HL-60 (cell line): Measurements from ENCODE around the gene HDHD5.

Source experiments
- DNase-seq, 2 experiments: peaks; one replicate each; pipeline ENCODE4 v3.0.0-alpha.2; 2010 to 2020; ENCODE audit warnings: low read depth in 1 of 2, low spot score in 1 of 2
- H3K27ac ChIP-seq: fragments of 250-450 bp; sonication (Bioruptor Pico); replicated peaks from 2 replicates; pipeline ENCODE4 v1.5.1; 2020; ENCODE audit warnings: mild to moderate bottlenecking, moderate library complexity
- H3K27me3 ChIP-seq: fragments of 250-450 bp; sonication (Bioruptor Pico); 2 replicates; pipeline ENCODE4 v1.5.1; 2021; ENCODE audit warnings: mild to moderate bottlenecking, moderate library complexity; ENCODE audit not compliant: insufficient read depth, poor library complexity, severe bottlenecking
- H3K4me3 ChIP-seq: replicated peaks from 2 replicates; pipeline ENCODE4 v1.5.1; 2011; ENCODE audit warnings: mild to moderate bottlenecking, control low read depth, low read length; ENCODE audit not compliant: insufficient read depth
- CTCF ChIP-seq: IDR thresholded peaks from one replicate; pipeline ENCODE4 v1.5.1; 2011; ENCODE audit warnings: low read length, control low read depth, inconsistent platforms; ENCODE audit not compliant: insufficient read depth
- GABPA ChIP-seq: IDR thresholded peaks from 2 replicates; pipeline ENCODE4 v1.6.1; 2012; ENCODE audit warnings: low read depth
- POLR2AphosphoS5 ChIP-seq: IDR thresholded peaks from 2 replicates; pipeline ENCODE4 v1.6.1; 2012; ENCODE audit warnings: low read depth
- REST ChIP-seq: IDR thresholded peaks from 2 replicates; pipeline ENCODE4 v1.6.1; 2012; ENCODE audit warnings: low read depth; ENCODE audit not compliant: insufficient replicate concordance
- SPI1 ChIP-seq: IDR thresholded peaks from 2 replicates; pipeline ENCODE4 v1.6.1; 2012; ENCODE audit warnings: low read depth, mild to moderate bottlenecking, borderline replicate concordance

HDHD5 gene

GRCh38 chr22:17161991-17162390, 2.9 kb upstream of the HDHD5 start:
- TF ChIP-seq GABPA, result no peak
- no peak for TF ChIP-seq POLR2AphosphoS5
- TF ChIP-seq SPI1, result no peak
- TF ChIP-seq CTCF, result no peak
- no peak for TF ChIP-seq REST
- Histone ChIP-seq H3K27me3 (no peaks in the 10 kb centered on the region), H3K27ac (no peak overlapping the region), H3K4me3 (no peak overlapping the region)
- no peak for DNase-seq

- no peak for TF ChIP-seq SPI1
- TF ChIP-seq CTCF, result no peak
- TF ChIP-seq REST, result no peak
- no peak for TF ChIP-seq GABPA
- TF ChIP-seq POLR2AphosphoS5, result no peak; the same call in 1 of the 2 replicates
- Histone ChIP-seq H3K4me3 (peak overlapping the region; percentile 52), H3K27ac (peak overlapping the region; percentile 76), H3K27me3 (no peaks in the 10 kb centered on the region)
- peak in 1 of 2 experiments; percentile 10 for DNase-seq
Observed at GRCh38 chr22:17159504-17159951, 451 bp upstream of the HDHD5 start.

GRCh38 chr22:17158176-17158567, 905 bp downstream of the HDHD5 start:
- no peaks in the 10 kb centered on the region for H3K27me3 ChIP-seq
- peak overlapping the region; percentile 75 for H3K4me3 ChIP-seq
- peak in 1 of 2 experiments; percentile 7 for DNase-seq
- peak overlapping the region; percentile 80 for H3K27ac ChIP-seq
- TF ChIP-seq CTCF (no peak), REST (no peak), SPI1 (no peak), POLR2AphosphoS5 (no peak), GABPA (no peak)
